Measurements from ENCODE around the gene HS3ST6.

GRCh38 chr16:1874854-1875253 lies 43.4 kb downstream of the HS3ST6 start:
- TF ChIP-seq EZH2phosphoT487 (IDR thresholded peaks at IDR 0.05; ENCODE audit: borderline replicate concordance, low read length) (no peak), CTCF (conservative IDR thresholded peaks at IDR 0.05; ENCODE audit: low read depth, low read length) (no peak)
